ENCODE data around the gene EIF1AX. TPM values are rescaled to one million over a fixed set of nuclear protein-coding genes. Genes with fewer than 3 reads are reported as not detected.
"Not testable (repeated sequence)": the region's sequence is repeated elsewhere in the genome, so short reads cannot be mapped to it uniquely, and the experiment has no call there.

EIF1AX gene
- total RNA-seq, 1 experiment from 2014 or later: 159 TPM

DNA sequence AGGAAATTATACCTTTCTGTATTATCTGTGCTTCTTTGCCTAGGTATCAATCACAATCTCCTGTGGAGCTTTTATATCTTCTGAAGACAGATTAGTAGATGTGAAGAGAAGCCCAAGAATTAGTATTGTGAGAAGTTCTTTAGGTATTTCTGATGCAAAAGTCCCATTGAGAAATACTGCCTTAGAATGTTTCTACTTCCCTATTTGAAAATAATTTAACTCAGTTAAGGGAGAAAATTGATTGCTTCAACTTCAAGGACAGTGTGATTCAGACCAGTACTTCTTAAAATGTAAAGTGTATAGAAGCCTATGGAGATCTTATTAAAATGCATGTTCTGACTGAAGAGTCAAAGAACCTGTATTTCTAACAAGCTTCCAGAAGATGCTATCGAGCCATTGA, 9.0 kb downstream of the EIF1AX start:
- ChIA-PET POLR2A (no interaction called here), CTCF (no interaction called here)
- no peak for TF ChIP-seq KAT7 (CRISPR knock-in tag; IDR thresholded peaks at IDR 0.05; ENCODE audit: borderline replicate concordance)
- H3K4me1 Mint-ChIP-seq: no peaks in the 10 kb centered on the region
- no peak overlapping the region for H3K27ac Mint-ChIP-seq
- no peak for ATAC-seq
- DNase-seq (ENCODE audit: low spot score): no peak
- no peaks in the 10 kb centered on the region for H3K27me3 Mint-ChIP-seq (ENCODE audit: low read depth)
- H3K9me3 Mint-ChIP-seq: no peaks in the 10 kb centered on the region
- H3K36me3 Mint-ChIP-seq: peaks cover 53% of the 10 kb centered on the region
- H3K4me3 Mint-ChIP-seq: no peak overlapping the region

- no peak overlapping the region for H3K4me3 Mint-ChIP-seq
- H3K9me3 Mint-ChIP-seq: no peaks in the 10 kb centered on the region
- TF ChIP-seq SMAD4 (CRISPR knock-in tag; IDR thresholded peaks at IDR 0.05): no peak
- no peak for TF ChIP-seq TP53 (CRISPR knock-in tag; IDR thresholded peaks at IDR 0.05)
- TF ChIP-seq TCF7 (CRISPR knock-in tag; IDR thresholded peaks at IDR 0.05; ENCODE audit: low read depth): no peak
- TF ChIP-seq ATF6 (CRISPR knock-in tag; IDR thresholded peaks at IDR 0.05): no peak
- TF ChIP-seq TEAD1 (CRISPR knock-in tag; IDR thresholded peaks at IDR 0.05): no peak
- no peak for TF ChIP-seq ARID4B (CRISPR knock-in tag; IDR thresholded peaks at IDR 0.05; ENCODE audit: borderline replicate concordance)
- no peak for TF ChIP-seq ZNF416 (CRISPR knock-in tag; IDR thresholded peaks at IDR 0.05)
- H3K4me1 Mint-ChIP-seq: no peaks in the 10 kb centered on the region
- ChIA-PET CTCF (no interaction called here), POLR2A (no interaction called here)
- H3K27me3 Mint-ChIP-seq (ENCODE audit: low read depth): no peaks in the 10 kb centered on the region
- ATAC-seq (no peak), DNase-seq (ENCODE audit: low spot score) (no peak)
- no peak overlapping the region for H3K27ac Mint-ChIP-seq
- peaks cover 36% of the 10 kb centered on the region for H3K36me3 Mint-ChIP-seq
Measured at GRCh38 chrX:20130357-20130756, 11.3 kb downstream of the EIF1AX start.

DNA sequence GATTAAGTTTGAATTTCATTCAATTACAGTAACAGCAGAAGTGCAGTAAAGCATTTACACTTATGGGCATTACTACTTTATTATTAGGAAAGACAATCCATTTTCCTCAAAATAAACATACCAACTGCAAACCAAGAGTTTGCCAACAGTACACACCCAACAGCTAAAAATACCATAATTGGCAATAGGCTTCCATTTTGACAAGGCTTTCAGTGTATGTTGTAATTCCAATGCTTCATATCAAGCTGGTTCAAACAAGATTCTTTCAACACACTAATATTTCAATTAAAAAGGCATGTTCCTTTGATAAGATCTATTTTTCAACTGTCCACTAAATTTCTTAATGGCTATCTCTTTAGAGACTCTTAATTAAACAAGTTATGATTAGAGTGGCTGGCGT, 12.1 kb downstream of the EIF1AX start:
- ChIA-PET CTCF (no interaction called here), POLR2A (no interaction called here)
- no peaks in the 10 kb centered on the region for H3K9me3 Mint-ChIP-seq

GRCh38 chrX:20128670-20129069, 13.0 kb downstream of the EIF1AX start:
- Mint-ChIP-seq H3K36me3 (peaks cover 29% of the 10 kb centered on the region), H3K4me3 (no peak overlapping the region), H3K27ac (no peak overlapping the region), H3K9me3 (no peaks in the 10 kb centered on the region), H3K27me3 (ENCODE audit: low read depth) (no peaks in the 10 kb centered on the region), H3K4me1 (no peaks in the 10 kb centered on the region)
- ATAC-seq: no peak
- TF ChIP-seq FOXJ3 (CRISPR knock-in tag; IDR thresholded peaks at IDR 0.05; ENCODE audit: borderline replicate concordance): no peak
- TF ChIP-seq NFYB (CRISPR knock-in tag; conservative IDR thresholded peaks at IDR 0.05; ENCODE audit: low read depth): no peak
- TF ChIP-seq, protein P1, sequence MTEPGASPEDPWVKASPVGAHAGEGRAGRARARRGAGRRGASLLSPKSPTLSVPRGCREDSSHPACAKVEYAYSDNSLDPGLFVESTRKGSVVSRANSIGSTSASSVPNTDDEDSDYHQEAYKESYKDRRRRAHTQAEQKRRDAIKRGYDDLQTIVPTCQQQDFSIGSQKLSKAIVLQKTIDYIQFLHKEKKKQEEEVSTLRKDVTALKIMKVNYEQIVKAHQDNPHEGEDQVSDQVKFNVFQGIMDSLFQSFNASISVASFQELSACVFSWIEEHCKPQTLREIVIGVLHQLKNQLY (CRISPR knock-in tag; IDR thresholded peaks at IDR 0.05): no peak
- no peak for DNase-seq (ENCODE audit: low spot score)
- ChIA-PET POLR2A (no interaction called here), CTCF (no interaction called here)

More for the DNA sequence above, 12.1 kb downstream of the EIF1AX start:
- DNase-seq (ENCODE audit: low spot score) (no peak), ATAC-seq (no peak)
- H3K4me3 Mint-ChIP-seq: no peak overlapping the region
- H3K36me3 Mint-ChIP-seq: peaks cover 33% of the 10 kb centered on the region
- no peaks in the 10 kb centered on the region for H3K27me3 Mint-ChIP-seq (ENCODE audit: low read depth)
- TF ChIP-seq ZNF138 (CRISPR knock-in tag; conservative IDR thresholded peaks at IDR 0.05): no peak
- no peak for TF ChIP-seq TCF7 (CRISPR knock-in tag; IDR thresholded peaks at IDR 0.05; ENCODE audit: low read depth)
- TF ChIP-seq FOXP1 (CRISPR knock-in tag; IDR thresholded peaks at IDR 0.05; ENCODE audit: borderline replicate concordance): no peak
- no peaks in the 10 kb centered on the region for H3K4me1 Mint-ChIP-seq
- H3K27ac Mint-ChIP-seq: no peak overlapping the region

DNA sequence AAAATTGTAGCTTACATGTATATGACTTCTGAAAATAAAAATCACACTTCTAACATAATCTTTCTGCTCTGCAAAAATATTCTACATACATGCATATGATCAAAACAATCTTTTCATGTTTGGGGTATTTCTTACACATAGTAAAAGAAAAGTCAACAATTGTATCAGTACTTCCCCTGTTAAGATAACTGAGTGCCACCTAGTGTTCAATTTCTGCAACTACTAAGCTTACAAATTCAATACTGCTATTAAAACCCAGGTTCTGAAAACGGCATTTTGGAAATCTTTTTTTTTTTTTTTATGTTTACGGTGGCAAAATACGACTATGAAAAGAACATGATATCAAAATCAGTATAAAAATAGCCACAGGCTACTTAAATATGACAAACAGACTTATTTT, 14.2 kb downstream of the EIF1AX start:
- H3K4me3 Mint-ChIP-seq; ATAC-seq; POLR2A ChIA-PET; H3K4me1 Mint-ChIP-seq; H3K9me3 Mint-ChIP-seq; CTCF ChIA-PET; H3K27me3 Mint-ChIP-seq (ENCODE audit: low read depth); DNase-seq (ENCODE audit: low spot score); H3K27ac Mint-ChIP-seq: not testable (repeated sequence)
- H3K36me3 Mint-ChIP-seq: peaks cover 19% of the 10 kb centered on the region

DNA sequence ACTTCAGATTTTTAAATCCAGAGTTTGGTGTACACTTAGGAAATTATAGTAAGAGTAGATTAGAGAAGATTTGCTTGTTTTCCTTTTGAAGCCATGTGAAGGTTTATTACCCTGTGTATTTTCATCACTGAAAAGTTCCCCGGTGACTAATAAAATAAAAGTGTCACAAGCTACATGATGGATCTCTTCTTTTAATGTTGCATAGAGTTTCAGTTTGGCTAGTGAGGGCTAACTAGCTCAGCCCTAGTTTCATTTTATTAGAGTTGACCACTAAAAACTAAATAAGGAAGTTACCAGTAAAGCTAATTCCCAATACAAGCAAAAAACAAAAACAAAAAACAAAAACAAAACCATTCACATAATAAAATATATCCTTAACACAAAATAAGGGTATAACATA, 14.8 kb downstream of the EIF1AX start:
- POLR2A ChIA-PET; H3K27ac Mint-ChIP-seq; CTCF ChIA-PET; DNase-seq (ENCODE audit: low spot score); ATAC-seq; H3K27me3 Mint-ChIP-seq (ENCODE audit: low read depth); H3K4me1 Mint-ChIP-seq; H3K4me3 Mint-ChIP-seq; H3K9me3 Mint-ChIP-seq: not testable (repeated sequence)
- peaks cover 15% of the 10 kb centered on the region for H3K36me3 Mint-ChIP-seq

Data from WTC11 (cell line).